Heart left ventricle (tissue), 16 donors: ENCODE data around the gene LGALS1. TPM values are rescaled to one million over a fixed set of nuclear protein-coding genes. Genes with fewer than 3 reads are reported as not detected.

ENCODE experiments used
- ATAC-seq, 4 donors: fragments of 200-7000 bp; cut with Tn5 transposase; one replicate each; pipeline ENCODE4 v1.9.1; 2020 to 2022; ENCODE audit warnings: moderate library complexity in 4 of 4, mild to moderate bottlenecking in 3 of 4, moderate number of reproducible peaks in 1 of 4
- DNase-seq, 5 donors: peaks; one replicate each; pipeline ENCODE4 v3.0.0-alpha.2; 2020
- H3K27ac ChIP-seq, 12 donors: fragments of 200-600 bp; sonication (generic) in 4 of 12; one replicate each; pipeline versions ENCODE4 v1.5.0 to v1.8.0; 2016 to 2022; ENCODE audit warnings: mild to moderate bottlenecking in 2 of 12
- H3K27me3 ChIP-seq, 9 donors: fragments of 200-600 bp; sonication (generic) in 2 of 9; one replicate each; pipeline versions ENCODE4 v1.5.1 to v1.8.0; 2016 to 2022; ENCODE audit warnings: mild to moderate bottlenecking in 3 of 9
- H3K36me3 ChIP-seq, 9 donors: fragments of 200-600 bp; sonication (generic) in 2 of 9; one replicate each; pipeline versions ENCODE4 v1.5.0 to v1.8.0; 2018 to 2022; ENCODE audit warnings: mild to moderate bottlenecking in 2 of 9
- H3K4me1 ChIP-seq, 12 donors: fragments of 200-600 bp; sonication (generic) in 4 of 12; one replicate each; pipeline versions ENCODE4 v1.5.0 to v1.8.0; 2016 to 2022; ENCODE audit warnings: mild to moderate bottlenecking in 3 of 12
- H3K4me3 ChIP-seq, 12 donors: fragments of 200-600 bp; sonication (generic) in 4 of 12; one replicate each; pipeline versions ENCODE4 v1.5.0 to v1.8.0; 2017 to 2022; ENCODE audit warnings: mild to moderate bottlenecking in 9 of 12, moderate library complexity in 4 of 12
- H3K9me3 ChIP-seq, 12 donors: fragments of 200-600 bp; sonication (generic) in 4 of 12; one replicate each; pipeline versions ENCODE4 v1.5.0 to v1.8.0; 2016 to 2022; ENCODE audit warnings: mild to moderate bottlenecking in 1 of 12
- CTCF ChIP-seq, 12 donors: fragments of 200-600 bp; sonication (generic) in 4 of 12; IDR thresholded peaks; one replicate each; pipeline versions ENCODE4 v1.5.0 to v1.8.0; 2018 to 2022; ENCODE audit warnings: antibody characterized with exemption in 12 of 12, mild to moderate bottlenecking in 5 of 12
- POLR2A ChIP-seq, 2 donors: fragments of 450-650 bp; IDR thresholded peaks; one replicate each; pipeline ENCODE4 v1.6.1; 2017; ENCODE audit warnings: antibody characterized with exemption in 2 of 2, mild to moderate bottlenecking in 2 of 2, moderate library complexity in 2 of 2
- WGBS, 4 donors: extraction: QIAGEN DNeasy Blood & Tissue Kit in 2 of 4; methylation state at CpG; one replicate each; pipeline versions ENCODE4 v1.1.5 to v1.1.7; 2013 to 2018; 5-methylcytosine and 5-hydroxymethylcytosine counted together
- intact Hi-C, 10 donors: fragments of 100-400 bp; cut with DNase I; formaldehyde crosslinking; loops; one replicate each; pipeline versions ENCODE4 v1.11.1 to v1.14.2; 2022
- polyA plus RNA-seq, 2 donors: library from polyadenylated mRNA; stranded (reverse); fragments of 200-250 nt; gene quantifications; one replicate each; pipeline ENCODE4 v1.2.3, GENCODE V29; 2013
- total RNA-seq, 9 donors: library from RNA; depleted of rRNA in 2 of 9; stranded (reverse); fragments of >200 nt in 2 of 9; fragmentation: NEBNext Ultra II Directional in 3 of 9; extraction: Animal tissue kit (Norgen Biotek cat#: 25700) in 3 of 9; gene quantifications; one replicate each; pipeline versions ENCODE4 v1.1.0 to v1.2.4, GENCODE V29; 2016 to 2023
- donor health status: ischemic (EF 13 %, LVEDD 7.1; RV severe dilation, severe dysfunction).
- donor health status: healthy with polysubstance abuse.
- donor health status: DM: no; HTN: yes; CAD: no.
- donor health status: DM: no; HTN: no; CAD: no.
- donor health status: ischemic (EF 25% LVEDD 6.9; RV normal size, moderate dysfunction).
- donor health status: ischemic (EF 25% LVEDD 5.7; RV mildly dilated, moderate dysfunction).
- donor health status: healthy.
- donor health status: DM: yes; HTN: yes; CAD: no.
- donor health status: ischemic (EF 35%, LVEDD 5.7; RV mildly dilated, moderate dysfunction).
- donor health status: nonischemic (EF 11% LVEDD 7.7; RV severe dilation, severe dysfunction).
- donor health status: DM: yes; HTN: yes; CAD: no.
- donor health status: PGD.
- donor health status: ischemic (EF 29% LVEDD 5.4; RV normal size, mild dysfunction).
- donor health status: nonischemic (EF 23%, LVEDD 6.1; RV moderate dilation, normal function).

LGALS1 gene
- total and polyA plus RNA-seq, 11 donors = 722 to 2,204 (median 951) TPM

GRCh38 chr22:37680191-37680851 is 4.9 kb downstream of the LGALS1 start:
- Histone ChIP-seq H3K4me3 (no peak overlapping the region), H3K9me3 (no peaks in the 10 kb centered on the region), H3K36me3 (peaks cover 0 to 34% (median 28%) of the 10 kb centered on the region in 9 donors), H3K4me1 (peaks cover 3 to 43% (median 22%) of the 10 kb centered on the region in 12 donors), H3K27me3 (no peaks in the 10 kb centered on the region), H3K27ac (no peak overlapping the region)
- WGBS, 4 donors = 69 to 82% (median 76%) methylated on average over 6 to 7 of the region's 7 CpGs
- intact Hi-C loops = loop anchor here in 8 of 10 donors (2.0 to 10.0 kb wide), 6 partner anchors 20 to 114 kb away; no protein-coding TSS in a partner anchor
- ATAC-seq (no peak), DNase-seq (no peak)
- TF ChIP-seq CTCF (IDR thresholded peaks at IDR 0.05) = no peak
- TF ChIP-seq POLR2A (IDR thresholded peaks at IDR 0.05) = no peak

GRCh38 chr22:37681001-37681424 is 5.6 kb downstream of the LGALS1 start:
- Histone ChIP-seq H3K27me3 (no peaks in the 10 kb centered on the region), H3K4me1 (peaks cover 3 to 39% (median 23%) of the 10 kb centered on the region in 12 donors), H3K27ac (no peak overlapping the region), H3K36me3 (peaks cover 0 to 34% (median 28%) of the 10 kb centered on the region in 9 donors), H3K4me3 (no peak overlapping the region), H3K9me3 (no peaks in the 10 kb centered on the region)
- TF ChIP-seq POLR2A (IDR thresholded peaks at IDR 0.05) = no peak
- DNase-seq (no peak), ATAC-seq (no peak)
- 73 to 100% (median 73%) methylated on average over 1 to 2 of the region's 2 CpGs; no CpG with 5 or more reads in 1 of the 4 donors for WGBS, 4 donors
- intact Hi-C loops = loop anchor here in 9 of 10 donors (1.0 to 10.0 kb wide), 8 partner anchors 20 to 114 kb away; no protein-coding TSS in a partner anchor

- peaks cover 0 to 34% (median 28%) of the 10 kb centered on the region in 9 donors for H3K36me3 ChIP-seq
- peak; percentile 68 to 82 (median 76) for DNase-seq
- H3K27me3 ChIP-seq = no peaks in the 10 kb centered on the region
- peaks cover 3 to 34% (median 22%) of the 10 kb centered on the region in 12 donors for H3K4me1 ChIP-seq
- peak; percentile 28 to 58 (median 40) for ATAC-seq
- TF ChIP-seq POLR2A (IDR thresholded peaks at IDR 0.05) (no peak), CTCF (IDR thresholded peaks at IDR 0.05) (peak; percentile 81 to 93 (median 86))
- 19 to 31% (median 22%) methylated on average over 6 of the region's 6 CpGs for WGBS, 4 donors
- intact Hi-C loops = loop anchor here in 9 of 10 donors (1.0 to 10.0 kb wide), 8 partner anchors 21 to 113 kb away; no protein-coding TSS in a partner anchor
- H3K27ac ChIP-seq = no peak overlapping the region
- no peak overlapping the region for H3K4me3 ChIP-seq
- H3K9me3 ChIP-seq = no peaks in the 10 kb centered on the region
Measured at GRCh38 chr22:37681556-37682049, 6.2 kb downstream of the LGALS1 start.

GRCh38 chr22:37684803-37685615 is 9.6 kb downstream of the LGALS1 start:
- ATAC-seq = no peak
- H3K27ac ChIP-seq = no peak overlapping the region
- intact Hi-C loops = loop anchor here in 9 of 10 donors (5.0 to 10.0 kb wide), 7 partner anchors 38 to 110 kb away; no protein-coding TSS in a partner anchor

More at GRCh38 chr22:37684803-37685615, 9.6 kb downstream of the LGALS1 start:
- peaks cover 0 to 26% (median 20%) of the 10 kb centered on the region in 9 donors for H3K36me3 ChIP-seq
- DNase-seq = no peak
- TF ChIP-seq POLR2A (IDR thresholded peaks at IDR 0.05) (no peak), CTCF (IDR thresholded peaks at IDR 0.05) (no peak)
- 77 to 85% (median 83%) methylated on average over 16 of the region's 16 CpGs for WGBS, 4 donors
- no peaks in the 10 kb centered on the region for H3K27me3 ChIP-seq
- peaks cover 4 to 32% (median 21%) of the 10 kb centered on the region in 12 donors for H3K4me1 ChIP-seq
- H3K4me3 ChIP-seq = no peak overlapping the region
- no peaks in the 10 kb centered on the region for H3K9me3 ChIP-seq
